ENCODE results near the gene LRRC27. TPM values are rescaled to one million over a fixed set of nuclear protein-coding genes. Genes with fewer than 3 reads are reported as not detected.

Gene LRRC27
- total RNA-seq, 1 donor from 2014 or later = 3.8 TPM

DNA sequence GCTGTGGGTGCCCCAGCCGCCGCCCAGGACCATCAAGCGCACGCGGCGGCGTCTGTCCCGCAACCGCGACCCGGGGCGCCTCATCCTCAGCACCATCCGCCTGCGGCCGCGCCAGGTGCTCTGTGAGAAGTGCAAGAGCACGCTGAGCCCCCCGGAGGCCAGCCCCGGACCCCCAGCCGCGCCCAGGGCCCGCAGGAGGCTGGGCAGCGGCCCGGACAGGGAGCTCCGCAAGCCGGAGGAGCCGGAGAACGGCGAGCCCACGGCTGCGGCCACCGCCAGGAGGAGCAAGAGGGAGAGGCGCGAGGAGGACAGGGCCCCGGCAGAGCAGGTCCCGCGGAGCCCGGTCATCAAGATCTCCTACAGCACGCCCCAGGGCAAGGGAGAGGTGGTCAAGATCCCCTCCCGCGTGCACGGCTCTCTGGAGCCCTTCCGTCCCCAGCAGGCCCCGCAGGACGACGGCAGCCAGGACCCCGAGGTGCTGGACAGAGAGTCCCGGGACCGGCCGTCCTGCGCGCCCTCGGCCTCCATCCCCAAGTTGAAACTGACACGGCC, 73.0 kb downstream of the LRRC27 start:
- intact Hi-C loops (cut with DNase I) = no loop called here
- no peak for DNase-seq (ENCODE audit: low spot score)

- intact Hi-C loops (cut with DNase I) = no loop called here
- DNase-seq (ENCODE audit: low spot score) = no peak
These were observed 73.5 kb downstream of the LRRC27 start for GRCh38 chr10:132405463-132405991.

GRCh38 chr10:132406181-132406580, 74.2 kb downstream of the LRRC27 start:
- no peak for DNase-seq (ENCODE audit: low spot score)

DNA sequence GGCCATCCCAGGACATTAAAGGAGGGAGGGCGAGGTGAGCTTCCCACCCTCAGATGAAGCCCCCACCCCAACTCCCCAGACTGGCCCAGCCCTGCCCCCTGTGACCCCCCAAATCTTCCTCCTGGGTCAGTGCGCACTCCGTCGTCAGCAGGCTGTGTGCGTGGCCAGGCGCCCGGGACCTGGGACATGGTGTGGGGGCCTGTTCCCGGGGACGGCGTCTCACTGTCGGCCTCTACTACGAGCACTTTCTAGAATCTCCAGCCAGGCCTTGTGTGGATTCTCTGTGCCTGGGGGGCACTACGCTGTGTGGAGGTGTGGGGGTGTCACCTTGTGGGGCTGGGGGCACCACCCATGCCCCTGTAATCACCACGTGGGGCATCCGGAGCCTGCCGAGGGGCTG, 74.8 kb downstream of the LRRC27 start:
- intact Hi-C loops (cut with DNase I) = no loop called here
- no peak for DNase-seq (ENCODE audit: low spot score)

More at GRCh38 chr10:132406181-132406580, 74.2 kb downstream of the LRRC27 start:
- intact Hi-C loops (cut with DNase I) = no loop called here

DNA sequence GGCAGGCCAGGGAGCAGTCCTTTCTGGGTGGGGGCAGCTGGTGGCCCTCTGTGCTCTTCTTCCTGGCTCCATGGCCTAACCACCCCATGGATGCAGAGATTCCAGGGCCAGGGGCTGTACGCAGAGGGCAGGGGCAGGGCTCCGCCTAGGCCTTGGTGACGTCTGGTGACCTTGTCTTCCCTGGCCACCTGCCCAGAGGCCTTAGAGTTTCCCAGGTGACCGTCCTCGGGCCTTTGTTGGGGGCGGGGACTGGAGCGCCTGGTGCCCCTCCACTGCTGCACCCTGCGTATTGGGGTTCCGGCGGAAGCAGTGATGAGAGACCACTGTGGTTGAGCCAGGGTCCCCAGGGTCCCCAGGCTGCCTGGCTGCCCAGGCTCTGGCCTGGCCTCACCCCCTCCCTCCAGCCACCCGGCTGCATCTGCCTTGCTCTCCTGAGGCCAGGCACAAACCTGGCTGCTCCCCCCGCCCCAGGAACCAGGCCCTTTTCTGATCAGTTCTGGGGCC, 75.3 kb downstream of the LRRC27 start:
- intact Hi-C loops (cut with DNase I) = no loop called here
- DNase-seq (ENCODE audit: low spot score) = no peak

DNA sequence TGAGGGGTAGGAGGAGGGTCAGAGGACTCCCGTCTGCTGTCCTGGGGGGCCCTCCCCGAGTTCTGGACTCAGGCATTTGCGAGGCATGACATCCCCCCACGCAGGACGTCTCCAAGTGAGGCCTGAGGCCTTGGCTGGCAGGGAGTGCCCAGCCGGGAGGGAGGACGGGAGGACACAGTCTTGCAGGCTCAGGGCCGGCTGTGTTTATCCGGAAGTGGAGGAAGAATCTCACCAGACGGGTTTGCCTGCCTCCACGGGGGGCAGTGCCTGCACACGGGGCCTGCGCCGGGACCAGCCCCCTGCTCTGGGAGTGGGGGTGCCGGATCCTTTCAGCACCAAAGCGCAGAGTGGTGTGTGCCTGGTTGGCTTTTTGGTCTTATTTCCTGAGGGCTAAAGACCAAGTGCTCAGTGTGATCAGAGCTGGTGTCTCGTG, 75.9 kb downstream of the LRRC27 start:
- intact Hi-C loops (cut with DNase I) = no loop called here
- no peak for DNase-seq (ENCODE audit: low spot score)

DNA sequence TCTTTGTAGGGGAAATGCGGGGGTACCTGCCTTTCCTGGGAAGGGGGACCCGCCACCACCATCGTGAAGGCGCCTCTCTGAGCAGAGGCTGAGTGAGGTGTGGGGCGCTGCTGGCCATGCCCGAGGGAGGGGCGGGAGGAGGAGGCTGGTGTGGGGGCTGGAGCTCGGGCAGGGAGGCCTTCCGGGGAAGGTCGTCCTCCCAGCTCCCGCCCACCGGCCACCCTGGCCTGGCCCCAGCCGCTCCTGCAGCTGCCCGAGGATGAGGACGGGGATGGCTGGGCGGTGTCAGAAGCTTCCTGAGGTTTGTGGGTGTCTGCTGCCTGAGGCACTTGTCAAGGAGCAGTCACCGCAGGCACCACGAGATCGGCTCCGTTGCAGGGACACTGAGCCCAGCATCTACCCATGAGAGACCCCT, 76.4 kb downstream of the LRRC27 start:
- no peak for DNase-seq (ENCODE audit: low spot score)
- intact Hi-C loops (cut with DNase I) = no loop called here

DNA sequence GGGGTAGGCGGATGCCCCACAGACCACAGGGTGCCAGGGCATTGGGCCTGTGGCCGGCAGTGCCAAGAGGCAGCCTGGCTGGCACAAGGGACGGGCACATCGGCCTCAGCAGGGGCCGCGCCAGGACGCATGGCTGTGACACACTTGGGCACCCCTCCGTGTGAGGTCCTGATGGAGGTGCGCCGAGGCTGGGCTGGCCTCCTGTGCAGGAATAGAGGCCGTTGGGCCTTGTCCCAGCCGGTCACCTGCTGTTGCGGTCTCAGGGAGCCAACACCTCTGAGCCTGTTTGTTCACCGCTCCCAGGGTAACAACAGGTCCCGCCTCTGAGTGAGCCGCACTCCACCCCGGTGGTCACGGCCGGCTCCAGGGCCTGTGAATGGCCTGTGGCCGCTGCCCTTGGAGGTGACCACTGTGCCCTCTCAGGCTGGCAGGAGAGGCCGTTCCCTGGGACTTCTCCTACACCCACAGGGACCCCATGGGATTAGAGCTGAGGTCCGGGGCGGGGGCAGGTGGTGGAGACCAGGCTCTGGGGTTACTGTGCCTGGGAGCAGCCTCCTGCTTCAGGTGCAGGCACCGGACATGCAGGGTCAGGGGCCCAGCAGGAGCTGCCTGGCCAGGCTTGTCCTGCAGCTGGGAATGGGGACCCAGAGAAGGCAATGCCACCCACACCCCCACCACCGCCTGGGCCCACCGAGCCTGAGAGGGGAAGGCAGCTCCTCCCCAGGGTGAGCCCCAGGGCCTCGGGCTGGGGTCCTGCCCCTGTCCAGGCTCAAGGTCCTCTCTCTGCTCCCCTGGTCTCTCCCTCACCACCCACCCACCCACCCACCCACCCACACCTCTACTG, 77.1 kb downstream of the LRRC27 start:
- DNase-seq (ENCODE audit: low spot score) = no peak
- intact Hi-C loops (cut with DNase I) = no loop called here

DNA sequence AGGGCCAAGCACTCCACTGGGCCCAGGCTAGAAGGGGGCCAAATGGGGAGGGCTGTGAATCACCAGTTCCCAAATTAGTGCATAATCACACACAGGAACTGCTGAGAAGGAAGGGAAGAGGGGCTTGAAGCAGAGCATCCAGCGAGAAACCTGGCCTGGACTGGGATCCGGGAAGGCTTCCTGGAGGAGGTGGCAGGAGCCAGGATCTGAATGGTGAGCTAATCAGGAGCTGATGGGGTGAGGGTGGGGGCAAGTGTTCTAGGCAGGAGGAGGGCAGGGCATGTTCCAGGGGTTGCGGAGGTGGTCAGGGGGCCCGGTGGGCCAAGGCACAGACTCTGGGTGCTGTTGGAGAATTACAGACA, 77.7 kb downstream of the LRRC27 start:
- DNase-seq (ENCODE audit: low spot score) = no peak

GRCh38 chr10:132410056-132410778, 78.2 kb downstream of the LRRC27 start:
- DNase-seq (ENCODE audit: low spot score) = no peak
- intact Hi-C loops (cut with DNase I) = no loop called here

More for the DNA sequence above, 77.7 kb downstream of the LRRC27 start:
- intact Hi-C loops (cut with DNase I) = no loop called here

DNA sequence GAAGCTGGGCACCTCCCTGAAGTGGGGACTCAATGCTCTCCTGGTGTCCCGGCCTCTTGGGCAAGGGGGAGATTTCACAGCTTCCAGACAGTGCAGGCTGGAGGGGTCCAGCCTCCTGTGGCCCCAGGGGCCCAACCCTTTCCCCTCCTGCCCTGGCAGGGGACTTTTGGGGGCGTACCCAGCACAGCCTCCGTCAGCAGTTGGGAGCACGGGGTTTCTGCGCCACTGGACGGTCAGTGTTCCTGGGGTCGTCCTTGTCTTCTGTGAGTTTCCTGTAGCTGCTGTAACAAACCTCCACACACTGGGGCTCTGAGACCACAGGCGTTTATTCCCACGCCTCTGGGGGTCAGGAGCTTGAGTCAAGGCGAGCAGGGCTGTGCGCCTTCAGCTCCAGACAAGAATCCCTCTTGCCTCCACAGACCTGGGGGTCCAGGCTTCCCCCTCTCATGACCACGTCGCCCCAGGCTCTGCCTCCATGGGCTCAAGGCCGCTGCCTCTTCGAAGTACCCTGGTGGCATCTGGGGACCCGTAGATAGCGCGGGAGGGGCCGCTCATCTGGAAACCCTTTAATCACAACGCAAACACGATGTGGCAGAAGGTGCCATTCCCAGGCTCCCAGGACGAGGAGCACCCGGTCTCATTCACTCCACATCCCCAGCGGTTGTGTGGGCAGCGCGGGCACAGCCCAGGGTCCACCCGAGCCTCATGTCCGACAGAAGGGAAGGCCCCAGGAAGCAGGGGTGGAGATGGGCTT, 79.0 kb downstream of the LRRC27 start:
- intact Hi-C loops (cut with DNase I) = no loop called here
- DNase-seq (ENCODE audit: low spot score) = no peak

- no peak for DNase-seq (ENCODE audit: low spot score)
- intact Hi-C loops (cut with DNase I) = no loop called here
These were observed 79.7 kb downstream of the LRRC27 start for GRCh38 chr10:132411561-132412253.

DNA sequence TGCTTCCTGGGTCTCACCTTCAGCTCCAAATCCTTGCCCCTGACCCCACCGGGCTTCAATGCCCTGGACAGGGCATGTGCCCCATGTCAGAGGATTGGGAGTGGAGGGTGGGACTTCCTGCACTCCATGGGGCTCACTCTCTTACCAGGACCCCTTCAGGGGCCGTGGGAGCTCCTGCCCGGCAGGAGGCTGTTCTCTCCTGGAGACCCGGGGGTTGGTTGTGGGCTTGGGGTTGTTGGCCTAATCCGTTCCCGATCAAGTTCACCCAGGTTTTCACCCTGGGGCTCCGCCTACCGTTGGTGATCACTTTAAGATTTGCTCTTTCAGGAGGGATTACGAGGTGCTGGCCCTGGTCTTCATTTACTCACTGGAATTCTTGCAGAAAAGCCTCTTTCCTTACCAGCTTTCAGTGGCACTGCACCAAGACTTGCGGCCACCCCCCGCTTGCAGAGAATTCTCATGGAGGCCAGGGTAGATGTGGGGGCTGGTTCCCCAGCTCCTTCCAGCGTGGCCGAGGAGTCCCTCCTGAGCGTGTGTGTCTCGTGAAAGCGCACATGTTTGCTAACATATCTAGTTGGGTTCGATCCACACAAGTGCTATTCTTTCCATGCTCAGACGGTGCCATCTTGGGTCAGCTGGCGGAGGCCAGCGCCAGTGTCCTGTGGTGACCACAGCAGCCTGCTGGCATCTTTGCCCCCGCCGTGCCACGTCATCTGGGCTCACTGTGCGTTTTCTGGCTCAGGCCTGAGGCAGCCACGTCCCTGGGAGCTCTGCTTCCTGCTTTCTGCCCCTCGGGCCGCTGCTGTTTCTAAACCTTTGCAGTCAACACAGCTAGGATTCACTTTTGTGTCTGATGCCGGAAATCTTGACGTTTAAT, 80.6 kb downstream of the LRRC27 start:
- intact Hi-C loops (cut with DNase I) = no loop called here
- DNase-seq (ENCODE audit: low spot score) = no peak

GRCh38 chr10:132413226-132414205, 81.5 kb downstream of the LRRC27 start:
- no peak for DNase-seq (ENCODE audit: low spot score)
- intact Hi-C loops (cut with DNase I) = no loop called here

DNA sequence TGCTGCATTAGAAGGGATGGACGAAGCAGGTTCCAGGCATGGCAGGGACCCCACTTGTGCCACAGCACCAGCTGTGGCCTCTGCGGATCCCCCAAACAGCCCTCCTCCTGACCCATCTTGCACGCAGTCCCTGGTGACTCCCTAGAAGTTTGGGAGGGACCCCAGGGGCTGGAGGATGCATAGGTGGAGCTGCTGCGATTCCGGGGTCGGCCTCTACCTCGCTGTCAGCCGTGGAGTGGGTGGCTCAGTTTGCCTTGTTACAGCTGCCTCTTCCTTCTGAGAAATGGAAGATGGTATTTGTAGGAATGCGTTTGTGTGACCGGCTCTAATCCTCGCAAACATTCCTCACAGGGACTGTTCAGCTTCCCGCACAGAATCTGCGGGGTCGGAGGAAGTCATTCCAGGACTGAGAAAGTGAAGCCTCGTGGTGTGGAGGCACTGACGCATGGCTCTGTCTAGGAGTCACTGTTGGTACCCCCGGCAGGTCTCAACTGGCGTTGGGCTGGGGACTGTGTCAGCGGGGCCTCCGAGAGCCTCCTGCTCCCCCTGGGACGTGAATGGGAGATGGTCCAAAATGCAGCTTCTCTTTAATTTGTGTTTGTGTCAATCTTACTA, 82.5 kb downstream of the LRRC27 start:
- no peak for DNase-seq (ENCODE audit: low spot score)

DNA sequence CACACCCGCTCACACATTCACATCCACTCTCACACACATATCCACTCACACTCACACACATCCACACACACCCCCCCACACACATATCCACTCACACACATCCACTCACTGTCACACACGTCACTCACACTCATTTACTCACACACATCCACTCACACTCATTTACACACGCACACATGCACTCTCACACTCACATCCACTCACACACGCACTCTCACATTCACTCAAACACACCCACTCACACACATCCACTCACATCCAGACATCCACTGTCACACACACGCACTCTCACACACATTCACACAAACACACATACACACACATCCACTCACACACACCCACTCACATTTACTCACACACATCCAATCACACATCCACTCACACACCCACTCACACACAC, 83.3 kb downstream of the LRRC27 start:
- intact Hi-C loops (cut with DNase I) = no loop called here
- no peak for DNase-seq (ENCODE audit: low spot score)

More for the DNA sequence above, 82.5 kb downstream of the LRRC27 start:
- intact Hi-C loops (cut with DNase I) = no loop called here
